NCI-H748 (cell line): ENCODE data around the gene MON1B.
"Not testable (repeated sequence)": the region's sequence is repeated elsewhere in the genome, so short reads cannot be mapped to it uniquely, and the experiment has no call there.

Experiments used
- DNase-seq: peaks from one replicate; lab custom pipeline; 2025; ENCODE audit not compliant: unreplicated experiment; lab: John Stamatoyannopoulos, UW

The MON1B gene

GRCh38 chr16:77190478-77191258, at the start of gene MON1B:
Gene MON1B, plus strand, starts transcription at chr16:77191190. Its CDS starts 296 bp downstream, at chr16:77191486.
- peak; percentile 98 for DNase-seq

DNA sequence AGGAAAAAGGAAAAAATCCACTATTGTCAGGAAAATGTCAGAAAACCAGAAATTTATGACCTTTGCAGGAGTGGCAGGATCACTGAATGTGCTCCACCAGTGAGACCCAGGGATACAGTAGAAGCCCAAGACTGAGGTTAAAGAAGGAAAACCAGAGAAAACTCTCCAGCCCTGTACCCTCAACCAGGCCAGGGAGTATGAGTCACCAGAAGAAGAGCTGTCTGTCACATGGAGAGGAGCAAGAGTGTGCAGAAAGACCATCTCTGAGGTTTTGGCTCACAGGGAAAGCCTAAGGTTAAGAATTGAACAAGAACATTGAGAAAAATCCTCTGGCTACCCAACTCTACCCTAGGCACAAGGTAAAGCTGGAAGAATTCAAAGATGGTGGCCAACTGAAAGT, 47.6 kb upstream of the MON1B start:
- DNase-seq = no peak

- DNase-seq = no peak
These were observed 42.9 kb upstream of the MON1B start for GRCh38 chr16:77148121-77148520.

DNA sequence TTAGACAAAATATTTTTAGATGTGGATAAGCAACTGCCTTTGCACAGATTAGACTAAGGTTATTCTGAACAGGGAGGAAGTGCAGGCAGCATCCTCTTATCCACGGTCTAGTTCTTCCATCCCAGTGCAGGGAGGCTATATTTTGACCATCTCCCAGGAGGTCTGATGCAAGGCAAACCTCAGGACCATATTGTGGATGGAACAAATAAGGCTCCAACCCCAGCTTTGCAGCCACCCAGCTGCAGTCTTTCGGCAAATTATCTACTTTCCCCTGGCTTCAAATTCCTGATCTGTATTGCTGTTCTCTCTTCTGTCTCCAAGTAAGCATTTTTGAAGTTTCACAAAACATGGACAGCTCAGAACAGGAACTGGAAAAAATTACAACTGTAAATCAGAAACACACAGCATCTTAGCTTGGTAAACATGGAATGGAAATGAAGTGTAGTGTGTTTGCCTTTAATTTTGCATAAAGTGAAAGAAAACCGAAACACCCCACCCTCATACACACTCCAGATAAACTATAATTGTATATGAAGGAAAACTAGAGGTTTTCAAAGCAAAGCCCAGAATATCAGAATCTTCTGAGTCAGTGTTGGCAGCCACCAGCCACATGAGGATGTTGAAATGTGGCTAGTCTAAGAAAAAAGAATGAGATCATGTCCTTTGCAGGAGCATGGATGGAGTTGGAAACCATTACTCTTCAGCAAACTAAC, 33.5 kb upstream of the MON1B start:
- no peak for DNase-seq

GRCh38 chr16:77158293-77158692, 32.7 kb upstream of the MON1B start:
- DNase-seq = no peak

DNA sequence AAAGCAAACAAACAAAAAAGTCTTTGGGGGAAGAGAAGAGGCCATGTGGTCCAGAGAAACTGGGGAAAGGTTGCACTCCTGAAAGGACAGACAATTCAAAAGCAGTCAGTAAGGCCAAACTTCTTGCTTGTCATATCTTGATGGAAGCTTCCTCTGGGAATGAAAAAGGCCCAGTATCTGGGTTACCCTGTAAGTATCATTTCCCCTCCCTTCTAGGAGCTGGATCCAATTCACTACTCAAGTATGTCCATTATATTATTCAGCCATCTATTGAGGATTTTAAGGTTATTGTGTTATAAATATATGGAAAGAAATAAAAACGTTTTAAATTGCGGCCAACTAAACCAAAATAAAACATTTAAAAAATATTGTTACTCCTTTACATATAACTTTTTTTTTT, 26.0 kb upstream of the MON1B start:
- no peak for DNase-seq

- DNase-seq = not testable (repeated sequence)
These were observed 25.3 kb upstream of the MON1B start for GRCh38 chr16:77165536-77166236.

DNA sequence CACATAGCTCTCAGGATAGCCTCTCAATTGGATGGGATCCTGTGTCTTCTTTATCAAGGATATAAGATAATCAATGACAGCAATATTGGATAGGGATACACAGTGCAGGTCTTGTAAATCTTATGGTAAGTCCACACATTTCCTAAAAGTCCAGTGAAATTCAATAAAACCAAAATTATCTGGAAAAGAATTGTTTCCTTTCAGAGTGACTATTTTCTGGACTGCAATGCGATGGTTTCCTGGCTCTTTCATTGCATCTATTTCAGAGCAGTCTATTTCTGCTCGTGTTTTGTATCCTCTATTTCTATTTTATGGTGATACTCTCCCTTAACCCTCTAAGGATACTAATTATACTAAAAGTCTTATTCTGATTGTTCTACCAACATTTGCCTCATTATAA, 24.3 kb upstream of the MON1B start:
- no peak for DNase-seq

GRCh38 chr16:77168901-77169300, 22.1 kb upstream of the MON1B start:
- DNase-seq = no peak

DNA sequence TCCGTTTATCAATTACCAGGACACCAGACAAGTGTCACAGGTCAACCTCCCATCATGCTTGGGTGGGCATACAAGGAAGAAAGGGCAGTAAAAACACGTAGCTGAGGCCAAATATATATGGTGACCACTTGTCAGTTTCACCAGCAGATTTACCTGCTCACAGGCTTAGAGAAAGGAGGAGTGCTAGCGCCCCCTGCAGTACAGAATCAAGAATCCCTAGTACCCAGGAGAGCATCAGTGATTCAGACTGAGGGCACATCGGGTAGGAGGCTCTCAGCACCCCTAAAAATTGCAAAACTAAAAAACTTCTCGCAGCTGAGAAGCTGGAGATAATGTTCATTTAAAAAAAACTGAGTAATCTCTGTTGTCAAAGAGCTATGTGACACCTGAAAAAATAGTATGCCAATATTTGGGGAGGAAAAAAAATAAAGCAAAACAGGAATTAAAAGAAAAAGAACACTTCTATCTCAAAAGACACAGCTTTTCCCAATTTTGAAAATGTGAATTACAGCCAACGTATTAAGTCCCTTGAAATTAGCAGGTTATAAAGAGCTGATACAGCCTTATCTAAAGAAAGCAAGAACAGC, 21.2 kb upstream of the MON1B start:
- DNase-seq = peak; percentile 69

DNA sequence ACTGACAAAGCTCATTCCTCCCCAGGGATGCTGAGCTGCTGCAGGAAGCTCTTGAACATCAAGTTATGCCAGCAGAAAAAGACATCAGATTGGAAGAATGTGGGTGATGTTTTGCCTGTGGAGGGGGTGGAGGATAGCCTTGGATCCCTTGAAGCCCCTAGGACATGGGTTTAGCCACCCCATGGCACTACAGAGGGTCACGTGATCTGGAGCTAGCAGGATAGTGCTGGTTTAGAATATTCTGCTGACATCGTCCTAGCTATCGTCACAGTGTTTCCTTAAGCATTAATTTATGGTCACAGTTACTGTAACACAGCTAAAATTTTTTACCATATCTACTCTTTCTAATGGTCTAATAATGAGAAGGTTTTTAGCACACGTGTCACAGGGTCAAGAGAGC, 20.2 kb upstream of the MON1B start:
- DNase-seq = no peak

- DNase-seq = peak; percentile 73
These were observed 19.0 kb upstream of the MON1B start for GRCh38 chr16:77171745-77172635.

- DNase-seq = no peak
These were observed 18.0 kb upstream of the MON1B start for GRCh38 chr16:77172951-77173350.

DNA sequence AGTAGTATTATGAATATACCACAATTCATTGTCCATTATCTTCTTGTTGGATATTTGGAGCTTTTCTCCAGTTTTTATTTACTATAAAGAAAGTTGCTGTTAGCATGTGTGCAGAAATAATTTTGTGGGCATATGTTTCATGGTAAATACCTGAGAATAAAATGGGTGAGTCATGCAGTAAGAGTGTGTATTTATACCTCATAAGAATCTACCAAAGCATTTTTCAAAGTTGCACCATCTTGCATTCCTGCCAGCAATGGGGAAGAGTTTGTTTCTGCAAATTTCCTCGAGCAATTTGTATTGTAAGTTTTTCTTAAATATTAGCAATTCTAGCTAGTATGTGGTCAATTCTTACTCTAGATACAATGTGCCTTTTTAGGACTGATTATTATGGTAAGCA, 7.9 kb upstream of the MON1B start:
- no peak for DNase-seq

DNA sequence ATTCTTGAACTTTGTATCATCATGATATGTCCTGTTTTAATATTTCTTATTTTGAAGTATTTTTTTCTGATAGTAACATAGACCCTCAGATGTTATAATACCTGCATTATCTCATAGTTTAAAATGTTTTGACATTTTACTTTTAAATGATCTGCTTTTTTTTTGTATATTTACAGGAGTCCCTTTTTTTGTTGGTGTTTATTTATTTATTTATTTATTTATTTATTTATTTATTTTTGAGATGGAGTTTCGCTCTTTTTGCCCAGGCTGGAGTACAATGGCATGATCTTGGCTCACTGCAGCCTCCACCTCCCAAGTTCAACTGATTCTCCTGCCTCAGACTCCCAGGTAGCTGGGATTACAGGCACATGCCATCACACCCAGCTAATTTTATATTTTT, 4.7 kb upstream of the MON1B start:
- not testable (repeated sequence) for DNase-seq

- peak; percentile 51 for DNase-seq
These were observed 856 bp upstream of the MON1B start for GRCh38 chr16:77190190-77190477.

DNA sequence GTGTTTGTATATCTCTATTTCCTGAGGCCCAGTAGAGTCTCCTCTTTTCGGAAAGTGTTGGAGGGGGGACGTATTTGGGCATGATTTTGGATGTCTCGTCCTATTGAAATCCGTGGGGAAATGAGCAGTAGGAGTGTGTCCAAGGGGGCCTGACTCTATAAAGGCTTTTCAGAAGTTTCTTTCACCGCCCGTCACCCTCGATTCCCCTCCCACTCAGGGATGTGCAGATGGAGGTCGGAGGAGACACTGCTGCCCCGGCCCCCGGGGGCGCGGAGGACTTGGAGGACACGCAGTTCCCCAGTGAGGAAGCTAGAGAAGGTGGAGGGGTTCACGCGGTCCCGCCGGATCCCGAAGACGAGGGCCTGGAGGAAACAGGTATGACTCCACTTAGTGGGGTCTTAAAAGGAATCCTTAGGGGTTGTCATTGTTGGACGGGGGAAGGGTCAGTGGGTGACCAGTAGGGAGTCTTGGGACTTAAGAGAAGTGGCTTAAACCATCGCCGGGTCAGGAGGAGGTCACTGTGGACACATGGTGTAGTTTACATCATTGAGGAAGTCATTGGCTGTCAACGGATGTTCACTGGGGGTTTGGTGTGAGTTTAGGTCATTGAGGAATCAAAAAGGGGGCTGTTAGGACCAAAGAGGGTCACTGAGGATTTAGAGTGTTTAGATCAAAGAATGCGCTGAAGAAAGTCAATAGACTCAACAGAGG, 424 bp downstream of the MON1B start:
- DNase-seq = peak; percentile 40

DNA sequence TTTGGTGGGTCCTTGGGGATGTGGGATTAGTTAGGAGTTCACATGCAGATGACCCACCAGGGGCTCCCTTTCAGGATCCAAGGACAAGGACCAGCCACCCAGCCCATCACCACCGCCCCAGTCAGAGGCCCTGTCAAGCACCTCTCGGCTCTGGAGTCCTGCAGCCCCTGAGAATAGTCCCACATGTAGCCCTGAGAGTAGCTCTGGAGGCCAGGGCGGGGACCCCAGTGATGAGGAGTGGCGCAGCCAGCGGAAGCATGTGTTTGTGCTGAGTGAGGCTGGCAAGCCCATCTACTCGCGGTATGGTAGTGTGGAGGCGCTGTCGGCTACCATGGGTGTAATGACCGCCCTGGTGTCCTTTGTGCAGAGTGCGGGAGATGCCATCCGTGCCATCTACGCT, 2.4 kb downstream of the MON1B start:
- no peak for DNase-seq

DNA sequence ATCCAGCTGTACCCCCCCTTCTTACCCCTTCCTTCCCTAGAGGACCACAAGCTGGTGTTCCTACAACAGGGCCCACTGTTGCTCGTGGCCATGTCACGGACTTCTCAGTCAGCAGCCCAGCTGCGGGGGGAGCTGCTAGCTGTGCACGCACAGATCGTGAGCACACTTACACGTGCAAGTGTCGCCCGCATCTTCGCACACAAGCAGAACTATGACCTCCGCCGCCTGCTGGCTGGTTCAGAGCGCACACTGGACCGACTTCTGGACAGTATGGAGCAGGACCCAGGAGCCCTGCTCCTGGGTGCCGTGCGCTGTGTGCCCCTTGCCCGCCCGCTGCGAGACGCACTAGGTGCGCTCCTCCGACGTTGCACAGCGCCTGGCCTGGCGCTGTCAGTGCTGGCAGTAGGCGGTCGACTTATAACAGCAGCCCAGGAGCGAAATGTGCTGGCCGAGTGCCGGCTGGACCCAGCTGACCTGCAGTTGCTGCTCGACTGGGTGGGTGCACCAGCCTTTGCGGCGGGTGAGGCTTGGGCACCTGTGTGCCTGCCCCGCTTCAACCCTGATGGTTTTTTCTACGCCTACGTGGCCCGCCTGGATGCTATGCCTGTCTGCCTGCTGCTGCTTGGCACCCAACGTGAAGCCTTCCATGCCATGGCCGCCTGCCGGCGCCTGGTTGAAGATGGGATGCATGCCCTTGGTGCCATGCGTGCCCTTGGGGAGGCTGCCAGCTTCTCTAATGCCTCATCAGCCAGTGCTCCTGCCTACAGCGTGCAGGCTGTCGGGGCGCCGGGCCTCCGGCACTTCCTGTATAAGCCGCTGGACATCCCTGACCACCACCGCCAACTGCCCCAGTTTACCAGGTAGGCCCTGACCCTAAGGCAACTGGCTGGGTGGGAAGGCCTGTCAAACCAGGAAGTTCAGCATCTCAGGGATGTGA, 3.6 kb downstream of the MON1B start:
- no peak for DNase-seq
